LNCaP clone FGC (cell line): Measurements from ENCODE around the gene EPS8L3.
"Not testable (repeated sequence)": the region's sequence is repeated elsewhere in the genome, so short reads cannot be mapped to it uniquely, and the experiment has no call there.

Experiments used
- DNase-seq: peaks from one replicate; pipeline ENCODE4 v3.0.0-alpha.2; 2011; ENCODE audit warnings: low read depth
- H3K4me3 ChIP-seq: 2 replicates; pipeline ENCODE4 v1.5.1; 2011; ENCODE audit warnings: mild to moderate bottlenecking, low read depth, low read length, control low read depth
- CTCF ChIP-seq: IDR thresholded peaks from 2 replicates; pipeline ENCODE4 v1.5.1; 2012; ENCODE audit warnings: mild to moderate bottlenecking; ENCODE audit not compliant: control insufficient read depth, insufficient read depth; ENCODE audit errors: extremely low read depth

Gene EPS8L3

GRCh38 chr1:109760581-109761226 is 3.0 kb downstream of the EPS8L3 start:
- H3K4me3 ChIP-seq = no peak overlapping the region
- DNase-seq = no peak

GRCh38 chr1:109759513-109760334 is 4.0 kb downstream of the EPS8L3 start:
- DNase-seq = no peak
- TF ChIP-seq CTCF = no peak
- H3K4me3 ChIP-seq = no peak overlapping the region

More at GRCh38 chr1:109760581-109761226, 3.0 kb downstream of the EPS8L3 start:
- no peak for TF ChIP-seq CTCF

GRCh38 chr1:109757936-109758786 is 5.6 kb downstream of the EPS8L3 start:
- DNase-seq = no peak
- H3K4me3 ChIP-seq = no peak overlapping the region
- no peak for TF ChIP-seq CTCF

GRCh38 chr1:109756848-109757521 is 6.7 kb downstream of the EPS8L3 start:
- no peak for TF ChIP-seq CTCF
- no peak for DNase-seq
- no peak overlapping the region for H3K4me3 ChIP-seq

- not testable (repeated sequence) for H3K4me3 ChIP-seq, DNase-seq
These were observed 7.4 kb downstream of the EPS8L3 start for GRCh38 chr1:109756325-109756724.

GRCh38 chr1:109754738-109755137 is 9.0 kb downstream of the EPS8L3 start:
- no peak for TF ChIP-seq CTCF
- no peak overlapping the region for H3K4me3 ChIP-seq

More at GRCh38 chr1:109754738-109755137, 9.0 kb downstream of the EPS8L3 start:
- no peak for DNase-seq
